Transverse colon (tissue), 4 donors: Measurements from ENCODE around the gene GRAP2.
"Not testable (repeated sequence)": the region's sequence is repeated elsewhere in the genome, so short reads cannot be mapped to it uniquely, and the experiment has no call there.

ENCODE experiments used
- CTCF ChIP-seq, 5 experiments: fragments of 200-600 bp in 3 of 5; fragments of 450-650 bp in 2 of 5; sonication (generic) in 3 of 5; IDR thresholded peaks; 1 replicate in 2 of 5; 2 replicates in 3 of 5; pipeline ENCODE4 v1.5.1; 2016 to 2017; ENCODE audit warnings: antibody characterized with exemption in 5 of 5, inconsistent platforms in 3 of 5, mild to moderate bottlenecking in 2 of 5, moderate library complexity in 1 of 5
- POLR2A ChIP-seq: fragments of 450-650 bp; IDR thresholded peaks from one replicate; pipeline ENCODE4 v1.6.1; 2016; ENCODE audit warnings: antibody characterized with exemption, mild to moderate bottlenecking, moderate library complexity
- POLR2AphosphoS5 ChIP-seq, 3 donors: sonication (generic); formaldehyde crosslinking; IDR thresholded peaks; one replicate each; pipeline ENCODE4 v1.6.1; 2016; ENCODE audit warnings: antibody characterized with exemption in 3 of 3

DNA sequence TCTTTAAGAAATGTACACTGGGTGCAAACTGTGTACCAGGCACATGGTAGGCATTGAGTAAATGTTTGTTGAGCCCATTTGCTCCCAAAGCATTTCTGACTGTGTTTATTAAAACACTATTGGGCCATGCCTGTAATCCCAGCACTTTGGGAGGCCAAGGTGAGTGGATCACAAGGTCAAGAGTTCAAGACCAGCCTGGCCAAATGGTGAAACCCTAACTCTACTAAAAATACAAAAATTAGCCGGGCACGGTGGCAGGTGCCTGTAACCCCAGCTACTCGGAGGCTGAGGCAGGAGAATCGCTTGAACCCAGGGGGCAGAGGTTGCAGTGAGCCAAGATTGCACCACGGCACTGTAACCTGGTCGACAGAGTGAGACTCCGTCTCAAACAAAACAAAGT, 92.0 kb downstream of the GRAP2 start:
- TF ChIP-seq CTCF (IDR thresholded peaks at IDR 0.05); POLR2A; POLR2AphosphoS5 (IDR thresholded peaks at IDR 0.05): not testable (repeated sequence)
